Hair follicle dermal papilla cell (primary cell): ENCODE measurements around the gene COPE. TPM values are rescaled to one million over a fixed set of nuclear protein-coding genes. Genes with fewer than 3 reads are reported as not detected.

Source experiments
- total RNA-seq: library from RNA; depleted of rRNA; stranded (reverse); fragments of >200 nt; gene quantifications from 2 replicates; pipeline ENCODE4 v1.2.3, GENCODE V29; 2012

The COPE gene
- 182 and 238 TPM in 2 replicates for total RNA-seq

DNA sequence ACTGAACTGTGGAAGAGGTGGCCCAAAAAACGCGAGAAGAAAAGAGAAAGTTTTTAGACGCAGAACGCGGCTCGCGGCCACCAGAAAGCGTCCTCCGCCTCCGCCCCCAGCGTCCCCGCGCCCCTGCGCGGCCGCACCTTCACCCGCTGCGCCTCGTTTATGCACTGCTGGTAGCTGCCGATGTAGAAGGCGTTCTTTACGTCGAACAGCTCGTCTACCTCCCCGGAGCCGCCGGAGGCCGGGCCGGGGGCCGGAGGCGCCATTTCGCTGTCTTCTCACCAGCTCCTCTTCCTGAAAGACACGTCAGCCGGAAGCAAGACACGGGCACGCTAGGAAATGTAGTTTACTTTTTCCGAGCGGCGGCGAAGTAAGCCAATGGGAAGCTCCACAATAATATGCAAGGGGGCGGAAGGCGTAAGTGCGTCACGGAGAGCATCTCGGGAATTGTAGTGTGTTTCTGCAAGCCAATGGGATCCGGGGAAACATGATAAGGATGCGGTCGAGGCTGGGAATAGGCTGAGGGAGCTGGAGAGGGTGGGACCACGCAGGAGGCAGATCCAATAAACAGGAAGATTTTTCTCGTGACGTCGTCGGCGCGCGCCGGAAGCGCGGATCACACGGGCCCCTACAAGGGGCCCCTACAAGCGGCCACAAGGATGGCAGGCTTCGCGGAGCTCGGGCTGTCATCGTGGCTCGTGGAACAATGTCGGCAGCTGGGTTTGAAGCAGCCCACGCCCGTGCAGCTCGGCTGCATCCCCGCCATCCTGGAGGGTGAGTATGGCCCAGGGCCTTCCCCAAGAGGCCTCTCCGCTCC lies at the start of gene COPE, which contains the start of gene DDX49:
TSS of gene COPE (minus strand) at position 302 of the 814 bp plus-strand sequence. CDS start at position 263, 39 bp downstream.
TSS of gene DDX49 (plus strand) at position 630 of the 814 bp plus-strand sequence. CDS start at position 657, 27 bp downstream.

DNA sequence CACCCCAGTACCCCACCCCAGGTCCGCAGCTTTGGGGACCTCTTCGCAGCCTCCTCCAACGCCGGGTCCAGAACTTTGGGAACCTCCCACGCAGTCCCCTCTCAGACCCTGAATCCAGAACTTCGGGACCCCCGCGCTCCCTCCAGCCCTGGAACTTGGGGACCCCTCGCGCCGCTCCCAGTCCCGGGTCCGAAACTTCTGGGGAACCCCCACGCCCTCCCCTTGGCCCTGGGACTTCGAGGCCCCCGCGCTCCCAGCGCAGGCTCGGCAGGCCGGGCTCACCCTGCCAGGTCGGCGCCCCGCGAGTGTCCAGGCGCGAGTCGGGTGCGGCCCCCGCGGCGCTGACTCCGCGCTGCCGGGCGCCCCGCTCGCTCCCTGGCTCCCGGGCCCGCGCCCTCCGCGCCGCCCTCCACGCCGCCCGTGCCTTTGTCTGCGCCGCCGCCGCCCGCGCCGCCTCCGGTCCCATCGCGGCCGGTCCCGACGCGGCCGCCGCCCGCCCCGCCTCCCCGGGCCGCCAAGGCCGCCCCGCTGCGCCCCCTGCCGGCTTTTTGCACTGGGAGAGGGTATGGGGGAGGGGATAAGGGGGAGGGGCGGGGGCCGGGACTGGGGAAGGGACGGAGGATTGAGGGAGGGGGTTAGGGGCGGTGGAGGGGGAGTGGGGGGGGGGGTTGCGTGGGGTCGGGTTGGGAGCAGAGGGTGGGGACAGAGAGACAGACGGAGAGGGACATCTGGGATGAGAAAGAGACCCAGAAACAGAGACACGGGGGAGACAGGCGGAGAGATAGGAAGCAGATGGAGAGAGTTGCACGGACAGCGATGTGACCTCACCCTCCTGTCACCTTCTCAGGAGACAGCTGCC lies 21.8 kb upstream of the COPE start, which contains the start of gene HOMER3:
TSS of gene HOMER3 (minus strand) at position 449 of the 859 bp plus-strand sequence. CDS start 2,235 bp downstream, outside the sequence.

DNA sequence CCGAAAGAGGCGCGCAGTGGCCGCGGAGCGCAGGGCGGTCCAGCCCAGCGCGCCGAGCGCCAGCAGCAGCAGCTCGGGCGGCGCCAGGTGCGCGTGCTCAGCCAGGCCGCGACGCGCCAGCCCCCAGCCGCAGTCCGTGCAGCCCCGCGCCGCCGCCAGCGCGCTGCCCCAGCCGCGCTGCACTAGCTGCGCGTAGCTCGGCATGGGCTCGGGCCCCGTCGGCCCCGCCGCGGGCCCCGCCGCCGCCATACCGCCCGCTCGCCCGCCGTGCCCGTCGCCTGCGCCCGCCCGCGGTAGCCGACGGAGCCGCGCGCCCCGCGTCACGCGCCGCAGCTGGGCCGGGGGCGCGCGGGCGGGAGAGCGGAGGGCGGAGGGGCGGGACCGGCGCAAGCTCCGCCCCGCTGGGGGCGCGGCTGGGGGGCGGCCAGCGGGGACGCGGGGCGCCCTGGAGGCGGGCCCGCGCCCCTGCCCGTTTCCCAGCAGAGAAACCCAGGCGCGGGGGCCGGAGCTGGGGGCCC lies 23.3 kb downstream of the COPE start, which contains the start of gene CERS1:
TSS of gene CERS1 (minus strand) at position 335 of the 518 bp plus-strand sequence. CDS start at position 249, 86 bp downstream.

Other genes starting within 250 kb of the COPE start
- gene CRTC1, start 235.7 kb downstream of the COPE start, total RNA-seq = 3.6 and 4.4 TPM in 2 replicates
- 0.32 and 0.49 TPM in 2 replicates for gene COMP, start 128.1 kb downstream of the COPE start, total RNA-seq
- 61.6 and 84.5 TPM in 2 replicates for gene UPF1, start 87.4 kb downstream of the COPE start, total RNA-seq
- 0.49 and 0.65 TPM in 2 replicates for gene CERS1, start 23.2 kb downstream of the COPE start, total RNA-seq
- gene DDX49, start 328 bp upstream of the COPE start, total RNA-seq = 42.8 and 44.3 TPM in 2 replicates
- 107 and 136 TPM in 2 replicates for gene HOMER3, start 21.8 kb upstream of the COPE start, total RNA-seq
- gene SUGP2, start 114.1 kb upstream of the COPE start, total RNA-seq = 39.1 and 42.2 TPM in 2 replicates
- gene ARMC6, start 114.2 kb upstream of the COPE start, total RNA-seq = 37.9 and 38.0 TPM in 2 replicates
- 8.9 and 12.8 TPM in 2 replicates for gene SLC25A42, start 144.6 kb upstream of the COPE start, total RNA-seq
- 14.3 and 15.3 TPM in 2 replicates for gene TMEM161A, start 219.1 kb upstream of the COPE start, total RNA-seq